Suprapubic skin (tissue), 4 donors: ENCODE results near the gene PEG3.

ENCODE experiments used
- CTCF ChIP-seq, 2 donors: fragments of 200-600 bp in 1 of 2; fragments of 450-650 bp in 1 of 2; sonication (generic) in 1 of 2; IDR thresholded peaks; one replicate each; pipeline ENCODE4 v1.5.1; 2016 to 2019; ENCODE audit warnings: antibody characterized with exemption in 2 of 2, mild to moderate bottlenecking in 1 of 2, moderate library complexity in 1 of 2
- POLR2A ChIP-seq, 2 donors: fragments of 450-650 bp; IDR thresholded peaks; one replicate each; pipeline ENCODE4 v1.6.1; 2017; ENCODE audit warnings: antibody characterized with exemption in 2 of 2, mild to moderate bottlenecking in 2 of 2, moderate library complexity in 2 of 2
- POLR2AphosphoS5 ChIP-seq, 3 donors: sonication (generic); formaldehyde crosslinking; IDR thresholded peaks; one replicate each; pipeline ENCODE4 v1.6.1; 2017; ENCODE audit warnings: antibody characterized with exemption in 3 of 3

- TF ChIP-seq CTCF (IDR thresholded peaks at IDR 0.05) (no peak), POLR2A (IDR thresholded peaks at IDR 0.05) (no peak), POLR2AphosphoS5 (IDR thresholded peaks at IDR 0.05) (no peak)
Observed at GRCh38 chr19:56832352-56832928, 8.1 kb downstream of the PEG3 start.
